ENCODE results near the gene CMSS1.

DNA sequence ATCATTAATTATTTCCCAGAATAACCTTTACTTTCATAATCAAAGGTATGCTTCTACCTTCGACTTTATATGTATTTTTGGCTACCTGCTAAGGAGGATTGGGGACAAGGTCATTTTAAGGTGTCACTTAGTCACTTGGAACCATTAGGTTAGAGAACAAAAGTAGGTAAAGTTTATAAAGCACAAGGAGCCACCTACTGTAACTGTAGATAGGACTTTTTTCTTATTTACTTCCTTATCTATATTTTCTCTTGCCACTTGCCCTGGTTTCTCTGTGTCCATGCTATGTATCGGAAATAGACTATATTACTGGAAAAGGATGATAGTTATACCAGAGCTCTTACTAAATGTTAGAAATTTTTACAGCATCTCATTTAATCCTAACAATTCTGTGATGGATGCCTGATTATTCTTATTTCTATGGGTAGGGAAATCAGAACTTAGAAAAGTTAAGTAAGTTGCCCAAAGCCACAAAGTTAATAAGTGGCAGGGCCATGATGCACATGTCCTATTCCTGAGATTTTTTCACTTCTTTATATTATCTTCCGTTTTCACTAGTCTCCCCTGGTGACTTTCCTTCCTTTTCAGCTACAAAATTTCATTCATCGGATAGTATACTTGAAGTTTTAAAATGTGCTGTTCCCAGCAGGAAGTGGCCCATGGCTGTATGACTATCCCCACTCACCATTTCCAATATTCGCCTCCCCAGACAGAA, 132.5 kb downstream of the CMSS1 start:
- TF ChIP-seq, protein P1, sequence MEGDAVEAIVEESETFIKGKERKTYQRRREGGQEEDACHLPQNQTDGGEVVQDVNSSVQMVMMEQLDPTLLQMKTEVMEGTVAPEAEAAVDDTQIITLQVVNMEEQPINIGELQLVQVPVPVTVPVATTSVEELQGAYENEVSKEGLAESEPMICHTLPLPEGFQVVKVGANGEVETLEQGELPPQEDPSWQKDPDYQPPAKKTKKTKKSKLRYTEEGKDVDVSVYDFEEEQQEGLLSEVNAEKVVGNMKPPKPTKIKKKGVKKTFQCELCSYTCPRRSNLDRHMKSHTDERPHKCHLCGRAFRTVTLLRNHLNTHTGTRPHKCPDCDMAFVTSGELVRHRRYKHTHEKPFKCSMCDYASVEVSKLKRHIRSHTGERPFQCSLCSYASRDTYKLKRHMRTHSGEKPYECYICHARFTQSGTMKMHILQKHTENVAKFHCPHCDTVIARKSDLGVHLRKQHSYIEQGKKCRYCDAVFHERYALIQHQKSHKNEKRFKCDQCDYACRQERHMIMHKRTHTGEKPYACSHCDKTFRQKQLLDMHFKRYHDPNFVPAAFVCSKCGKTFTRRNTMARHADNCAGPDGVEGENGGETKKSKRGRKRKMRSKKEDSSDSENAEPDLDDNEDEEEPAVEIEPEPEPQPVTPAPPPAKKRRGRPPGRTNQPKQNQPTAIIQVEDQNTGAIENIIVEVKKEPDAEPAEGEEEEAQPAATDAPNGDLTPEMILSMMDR (tag by site-specific recombination; IDR thresholded peaks at IDR 0.05), result no peak
- TF ChIP-seq ZNF211 (tag by site-specific recombination; IDR thresholded peaks at IDR 0.05; ENCODE audit: low read depth), result no peak
- no peak for TF ChIP-seq ZNF223 (tag by site-specific recombination; IDR thresholded peaks at IDR 0.05)
- no peak for TF ChIP-seq KLF16 (tag by site-specific recombination; IDR thresholded peaks at IDR 0.05)
- no peak for TF ChIP-seq REPIN1 (tag by site-specific recombination; IDR thresholded peaks at IDR 0.05; ENCODE audit: low read depth)
- TF ChIP-seq, protein P2, sequence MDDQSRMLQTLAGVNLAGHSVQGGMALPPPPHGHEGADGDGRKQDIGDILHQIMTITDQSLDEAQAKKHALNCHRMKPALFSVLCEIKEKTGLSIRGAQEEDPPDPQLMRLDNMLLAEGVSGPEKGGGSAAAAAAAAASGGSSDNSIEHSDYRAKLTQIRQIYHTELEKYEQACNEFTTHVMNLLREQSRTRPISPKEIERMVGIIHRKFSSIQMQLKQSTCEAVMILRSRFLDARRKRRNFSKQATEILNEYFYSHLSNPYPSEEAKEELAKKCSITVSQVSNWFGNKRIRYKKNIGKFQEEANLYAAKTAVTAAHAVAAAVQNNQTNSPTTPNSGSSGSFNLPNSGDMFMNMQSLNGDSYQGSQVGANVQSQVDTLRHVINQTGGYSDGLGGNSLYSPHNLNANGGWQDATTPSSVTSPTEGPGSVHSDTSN (CRISPR knock-in tag; IDR thresholded peaks at IDR 0.05), result no peak
- no peak for TF ChIP-seq ZNF266 (tag by site-specific recombination; IDR thresholded peaks at IDR 0.05; ENCODE audit: low read depth)
- TF ChIP-seq KLF10 (tag by site-specific recombination; IDR thresholded peaks at IDR 0.05), result no peak
- TF ChIP-seq ZBTB7A (tag by site-specific recombination; IDR thresholded peaks at IDR 0.05; ENCODE audit: low read depth), result no peak
- no peak for TF ChIP-seq ZNF274 (IDR thresholded peaks at IDR 0.05; ENCODE audit: low read length)
- no peak for TF ChIP-seq ZNF274 (tag by site-specific recombination; IDR thresholded peaks at IDR 0.05; ENCODE audit: borderline replicate concordance)
- TF ChIP-seq MYNN (tag by site-specific recombination; IDR thresholded peaks at IDR 0.05; ENCODE audit: borderline replicate concordance), result no peak
- no peak for TF ChIP-seq TRIM28 (IDR thresholded peaks at IDR 0.05; ENCODE audit: borderline replicate concordance, low read length)
- TF ChIP-seq ZBTB1 (tag by site-specific recombination; IDR thresholded peaks at IDR 0.05), result no peak
- TF ChIP-seq PRDM1 (tag by site-specific recombination; IDR thresholded peaks at IDR 0.05), result no peak
